Spleen (tissue), 7 donors: ENCODE data around the gene TBC1D24.

Experiments used
- CTCF ChIP-seq, 11 experiments: fragments of 200-600 bp in 7 of 11; fragments of 450-650 bp in 4 of 11; sonication (generic) in 4 of 11; IDR thresholded peaks in 8 of 11; conservative IDR thresholded peaks in 3 of 11; 1 replicate in 7 of 11; 2 replicates in 4 of 11; pipeline versions ENCODE4 v1.4.0 to v1.8.0; 2016 to 2021; ENCODE audit warnings: antibody characterized with exemption in 11 of 11, inconsistent platforms in 4 of 11, mild to moderate bottlenecking in 1 of 11
- POLR2A ChIP-seq, 3 donors: fragments of 450-650 bp; IDR thresholded peaks; one replicate each; pipeline ENCODE4 v1.5.1; 2017; ENCODE audit warnings: antibody characterized with exemption in 3 of 3, mild to moderate bottlenecking in 1 of 3
- POLR2AphosphoS5 ChIP-seq, 3 donors: sonication (generic); formaldehyde crosslinking; IDR thresholded peaks; one replicate each; pipeline ENCODE4 v1.5.1; 2017; ENCODE audit warnings: antibody characterized with exemption in 3 of 3
- donor health status: DM: no; HTN: no; CAD: no; lungs with moderate emphysema.
- donor health status: DM: no; HTN: no; CAD: no.
- donor health status: DM: no; HTN: no; CAD: no.

- TF ChIP-seq CTCF (IDR thresholded peaks at IDR 0.05 in 8 of 11, conservative IDR thresholded peaks at IDR 0.05 in 3 of 11) (peak in 3 of 11 experiments; percentile 1 to 9 (median 6)), POLR2A (IDR thresholded peaks at IDR 0.05) (no peak), POLR2AphosphoS5 (IDR thresholded peaks at IDR 0.05) (no peak)
These were observed 46.2 kb upstream of the TBC1D24 start for GRCh38 chr16:2428784-2429033.
